ENCODE data around the gene MCRS1. TPM values are rescaled to one million over a fixed set of nuclear protein-coding genes. Genes with fewer than 3 reads are reported as not detected.

MCRS1 gene
- total and polyA plus RNA-seq, 2 experiments from 2014 or later: 105 to 139 TPM

GRCh38 chr12:49549735-49550692 is 17.9 kb downstream of the MCRS1 start:
- Mint-ChIP-seq H3K4me3 (peak overlapping the region; percentile 72), H3K4me1 (peaks cover 8% of the 10 kb centered on the region), H3K36me3 (ENCODE audit: low read depth) (no peaks in the 10 kb centered on the region), H3K9me3 (no peaks in the 10 kb centered on the region), H3K27ac (no peak overlapping the region), H3K27me3 (ENCODE audit: insufficient read depth, low read depth, poor library complexity) (peaks cover 62% of the 10 kb centered on the region)
- peaks cover under 1% of the 10 kb centered on the region; the same call in 1 of the 2 replicates for H3K4me1 ChIP-seq (ENCODE audit: insufficient read depth)
- H3K4me2 ChIP-seq: peak overlapping the region; percentile 89
- no peaks in the 10 kb centered on the region for H3K79me2 ChIP-seq (replicated peaks; ENCODE audit: insufficient read depth)
- TF ChIP-seq STAT1 (IDR thresholded peaks at IDR 0.05; ENCODE audit: unreplicated experiment) (no peak), ETS1 (IDR thresholded peaks at IDR 0.05) (no peak), JUNB (IDR thresholded peaks at IDR 0.05; ENCODE audit: unreplicated experiment) (no peak), REST (IDR thresholded peaks at IDR 0.05; ENCODE audit: unreplicated experiment) (no peak), POLR2AphosphoS5 (IDR thresholded peaks at IDR 0.05; ENCODE audit: low read depth) (no peak), CTCF (conservative IDR thresholded peaks at IDR 0.05; ENCODE audit: low read depth in 2 of 2) (no peak), CREB1 (CRISPR knock-in tag; IDR thresholded peaks at IDR 0.05; ENCODE audit: low read depth) (no peak), ZNF462 (CRISPR knock-in tag; IDR thresholded peaks at IDR 0.05) (no peak), ZNF331 (CRISPR knock-in tag; IDR thresholded peaks at IDR 0.05; ENCODE audit: low read depth) (no peak), EZH2 (IDR thresholded peaks at IDR 0.05; ENCODE audit: low read depth, unreplicated experiment) (no peak), ZNF114 (CRISPR knock-in tag; IDR thresholded peaks at IDR 0.05) (no peak), NANOG (IDR thresholded peaks at IDR 0.05; ENCODE audit: borderline replicate concordance) (no peak), EZH2phosphoT487 (IDR thresholded peaks at IDR 0.05; ENCODE audit: unreplicated experiment) (no peak)
- H3F3A ChIP-seq (replicated peaks; ENCODE audit: low read depth): no peaks in the 10 kb centered on the region
- no peaks in the 10 kb centered on the region for H3K9me2 ChIP-seq (ENCODE audit: insufficient read depth)
- no peaks in the 10 kb centered on the region for H3K36me3 ChIP-seq (ENCODE audit: insufficient read depth)
- peaks cover 81% of the 10 kb centered on the region for H3K27me3 ChIP-seq (ENCODE audit: insufficient read depth)
- peak; percentile 5 for ATAC-seq
- DNase-seq (ENCODE audit: low spot score): no peak
- peak overlapping the region; percentile 64 for H3K4me3 ChIP-seq
- H2AFZ ChIP-seq: peak overlapping the region; percentile 98
- no peak overlapping the region for H3K27ac ChIP-seq (ENCODE audit: low read depth)
- no peaks in the 10 kb centered on the region for H4K20me1 ChIP-seq (replicated peaks; ENCODE audit: insufficient read depth)
